ENCODE results near the gene CLTC.
A peak's percentile ranks its signal among the peaks of the same experiment; 100 is the strongest.
"Not testable (repeated sequence)": the region's sequence is repeated elsewhere in the genome, so short reads cannot be mapped to it uniquely, and the experiment has no call there.

CLTC gene

DNA sequence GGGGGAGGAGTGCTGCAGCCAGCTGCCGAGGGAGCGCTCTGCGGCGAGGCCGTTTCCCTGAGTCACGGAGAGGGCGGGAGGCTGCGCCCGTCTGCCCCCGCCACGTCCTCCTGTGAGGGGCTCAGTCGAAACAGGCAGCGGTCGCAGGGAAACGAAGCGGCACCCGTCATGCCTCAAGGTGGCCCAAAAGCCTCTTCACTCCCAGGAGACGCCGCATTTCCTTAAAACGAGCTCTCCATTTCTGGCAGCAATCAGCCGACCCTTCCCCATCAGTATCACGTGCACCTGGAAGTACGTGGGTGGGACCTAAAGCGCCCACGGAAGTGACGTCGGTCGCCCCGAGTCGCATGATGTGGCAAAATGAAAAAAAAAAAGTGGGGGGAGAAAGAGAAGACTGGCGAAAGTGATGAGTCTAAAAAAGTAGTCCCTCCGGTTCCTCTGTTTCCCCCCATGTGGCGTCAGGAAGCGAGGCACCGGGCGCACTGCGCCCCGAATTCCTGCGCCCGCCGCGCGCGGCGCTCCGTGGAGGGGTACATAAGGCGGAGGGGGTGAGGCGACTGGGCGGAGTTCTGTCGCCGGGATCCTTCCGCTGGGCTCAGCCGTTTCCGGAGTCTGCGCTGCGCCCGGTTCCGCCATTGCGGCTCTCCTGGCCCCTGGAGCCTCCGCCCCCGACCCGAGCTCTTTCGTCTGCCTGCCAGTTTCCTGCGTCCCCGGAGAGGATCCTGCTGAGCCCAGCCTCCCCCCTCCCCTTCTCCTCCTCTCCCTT, at the start of gene CLTC:
Gene CLTC, plus strand, starts transcription at position 598 of the 766 bp plus-strand sequence. CDS start 237 bp downstream, outside the sequence.
- Histone ChIP-seq H3K27me3 (ENCODE audit: control insufficient read depth, insufficient read depth, low read length) (no peaks in the 10 kb centered on the region), H3K36me3 (ENCODE audit: control insufficient read depth, insufficient read depth, low read length) (no peaks in the 10 kb centered on the region), H3K9me3 (ENCODE audit: control insufficient read depth, insufficient read depth, low read length) (no peaks in the 10 kb centered on the region), H3K4me3 (ENCODE audit: low read depth, low read length) (peak within 1 kb of the TSS; percentile 96), H3K4me1 (ENCODE audit: control insufficient read depth, insufficient read depth, low read length) (peaks cover 5% of the 10 kb centered on the region), H3K9ac (ENCODE audit: low read depth, low read length) (peak within 1 kb of the TSS; percentile 98)

DNA sequence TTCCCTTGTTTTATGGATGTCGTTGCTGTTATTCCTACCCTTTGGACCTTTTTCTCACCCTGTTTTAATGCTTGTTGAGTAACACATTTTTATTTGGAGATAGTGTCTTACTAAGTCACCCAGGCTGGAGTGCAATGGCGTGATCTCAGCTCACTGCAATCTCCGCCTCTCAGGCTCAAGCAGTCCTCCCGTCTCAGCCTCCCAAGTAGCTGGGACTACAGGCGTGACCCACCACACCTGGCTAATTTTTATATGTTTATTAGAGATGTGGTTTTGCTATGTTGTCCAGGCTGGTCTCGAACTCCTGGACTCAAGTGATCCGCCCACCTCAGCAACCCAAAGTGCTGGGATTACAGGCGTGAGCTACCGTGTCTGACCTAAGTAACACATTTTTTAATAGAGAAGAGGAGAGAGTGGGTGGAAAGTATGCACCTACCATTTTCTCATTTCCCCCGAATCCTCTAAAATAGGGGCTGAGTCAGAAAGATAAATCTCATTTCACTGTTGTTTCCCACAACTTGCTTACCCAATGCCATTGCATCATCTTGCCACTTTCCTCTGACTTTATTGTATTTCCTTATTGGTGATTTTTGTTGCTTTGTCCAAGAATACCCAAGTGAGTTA, 47.3 kb upstream of the CLTC start:
- H3K4me1 ChIP-seq (ENCODE audit: control insufficient read depth, insufficient read depth, low read length): no peaks in the 10 kb centered on the region
- H3K27me3 ChIP-seq (ENCODE audit: control insufficient read depth, insufficient read depth, low read length): no peaks in the 10 kb centered on the region
- H3K9ac ChIP-seq (ENCODE audit: low read depth, low read length): no peak overlapping the region
- H3K36me3 ChIP-seq (ENCODE audit: control insufficient read depth, insufficient read depth, low read length): no peaks in the 10 kb centered on the region
- H3K4me3 ChIP-seq (ENCODE audit: low read depth, low read length): no peak overlapping the region
- H3K9me3 ChIP-seq (ENCODE audit: control insufficient read depth, insufficient read depth, low read length): no peaks in the 10 kb centered on the region

DNA sequence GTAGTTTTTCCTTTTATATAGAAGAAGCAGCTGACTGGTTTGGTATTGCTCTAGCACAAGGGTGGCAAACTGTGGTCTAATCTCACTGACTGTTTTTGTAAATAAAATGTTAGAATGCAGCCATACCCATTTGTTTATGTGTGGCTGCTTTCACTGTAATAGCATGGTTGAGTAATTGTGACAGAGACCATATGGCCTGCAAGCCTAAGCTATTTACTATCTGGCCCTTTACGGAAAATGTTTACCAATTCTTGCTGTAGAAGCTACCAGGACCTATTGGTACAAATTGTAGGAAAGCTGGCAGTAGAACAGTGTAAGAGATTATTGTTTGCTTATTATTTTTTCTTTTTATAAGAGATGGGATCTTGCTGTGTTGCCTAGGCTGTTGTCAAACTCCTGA, 35.5 kb upstream of the CLTC start:
- H3K9ac ChIP-seq (ENCODE audit: low read depth, low read length); H3K4me1 ChIP-seq (ENCODE audit: control insufficient read depth, insufficient read depth, low read length); H3K9me3 ChIP-seq (ENCODE audit: control insufficient read depth, insufficient read depth, low read length); H3K36me3 ChIP-seq (ENCODE audit: control insufficient read depth, insufficient read depth, low read length); H3K4me3 ChIP-seq (ENCODE audit: low read depth, low read length); H3K27me3 ChIP-seq (ENCODE audit: control insufficient read depth, insufficient read depth, low read length): not testable (repeated sequence)

DNA sequence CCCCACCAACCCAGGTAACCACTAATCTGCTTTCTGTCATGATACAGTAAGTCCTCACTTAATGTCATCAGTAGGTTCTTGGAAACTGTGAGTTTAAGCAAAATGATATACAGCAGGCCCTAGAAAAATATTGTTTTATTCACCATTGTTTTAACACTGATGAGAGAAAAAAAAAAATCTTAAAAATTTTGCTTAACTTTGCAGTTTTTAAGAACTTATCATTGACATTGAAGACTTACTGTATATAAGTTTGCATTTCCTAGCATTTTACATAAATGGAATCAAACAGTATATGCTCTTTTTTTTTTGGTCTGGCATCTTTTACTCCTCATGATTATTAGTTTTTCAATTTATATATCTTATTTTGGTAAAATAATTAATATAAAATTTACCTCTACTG, 19.5 kb upstream of the CLTC start:
- Histone ChIP-seq H3K4me1 (ENCODE audit: control insufficient read depth, insufficient read depth, low read length) (peaks cover 3% of the 10 kb centered on the region), H3K27me3 (ENCODE audit: control insufficient read depth, insufficient read depth, low read length) (no peaks in the 10 kb centered on the region), H3K4me3 (ENCODE audit: low read depth, low read length) (no peak overlapping the region), H3K9ac (ENCODE audit: low read depth, low read length) (no peak overlapping the region), H3K36me3 (ENCODE audit: control insufficient read depth, insufficient read depth, low read length) (peaks cover 3% of the 10 kb centered on the region), H3K9me3 (ENCODE audit: control insufficient read depth, insufficient read depth, low read length) (no peaks in the 10 kb centered on the region)

DNA sequence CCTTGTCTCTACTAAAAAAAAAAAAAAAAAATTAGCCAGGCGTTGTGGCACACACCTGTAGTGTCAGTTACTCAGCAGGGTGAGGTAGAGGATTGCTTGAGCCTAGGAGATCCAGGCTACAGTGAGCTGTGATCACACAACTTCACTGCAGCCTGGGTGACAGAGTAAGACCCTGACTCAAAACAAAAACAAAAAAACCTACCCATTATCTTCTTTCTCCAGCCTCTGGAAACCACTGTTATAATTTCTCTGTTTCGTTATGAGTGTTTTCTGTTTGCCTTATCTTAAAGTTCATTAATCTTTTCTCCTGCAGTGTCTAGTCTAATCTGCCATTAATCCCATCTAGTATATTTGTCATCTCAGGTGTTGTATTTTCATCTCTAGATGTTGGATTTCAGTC, 18.6 kb upstream of the CLTC start:
- H3K9me3 ChIP-seq (ENCODE audit: control insufficient read depth, insufficient read depth, low read length): no peaks in the 10 kb centered on the region
- peaks cover 3% of the 10 kb centered on the region for H3K36me3 ChIP-seq (ENCODE audit: control insufficient read depth, insufficient read depth, low read length)
- H3K4me3 ChIP-seq (ENCODE audit: low read depth, low read length): no peak overlapping the region
- peaks cover 3% of the 10 kb centered on the region for H3K4me1 ChIP-seq (ENCODE audit: control insufficient read depth, insufficient read depth, low read length)
- no peak overlapping the region for H3K9ac ChIP-seq (ENCODE audit: low read depth, low read length)
- no peaks in the 10 kb centered on the region for H3K27me3 ChIP-seq (ENCODE audit: control insufficient read depth, insufficient read depth, low read length)

DNA sequence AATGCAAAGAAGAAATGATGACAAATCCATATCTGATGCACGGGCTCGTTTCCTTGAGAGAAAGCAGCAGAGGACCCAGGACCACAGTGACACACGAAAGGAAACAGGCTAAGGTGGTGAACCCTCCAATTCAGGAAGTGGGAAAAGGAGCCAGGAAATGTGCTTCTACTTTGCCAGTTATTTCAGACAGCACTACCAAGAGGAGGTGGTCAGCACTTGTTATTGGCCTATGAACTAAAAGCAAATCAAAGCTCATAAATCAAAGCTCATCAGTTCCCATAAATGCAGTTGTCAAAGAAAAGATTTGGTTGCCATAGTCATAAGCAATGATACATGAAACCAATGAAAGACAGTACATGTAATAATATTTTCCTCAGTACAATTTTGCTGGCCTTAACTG, 12.6 kb upstream of the CLTC start:
- no peak overlapping the region for H3K4me3 ChIP-seq (ENCODE audit: low read depth, low read length)
- H3K27me3 ChIP-seq (ENCODE audit: control insufficient read depth, insufficient read depth, low read length): no peaks in the 10 kb centered on the region
- H3K4me1 ChIP-seq (ENCODE audit: control insufficient read depth, insufficient read depth, low read length): no peaks in the 10 kb centered on the region
- no peaks in the 10 kb centered on the region for H3K9me3 ChIP-seq (ENCODE audit: control insufficient read depth, insufficient read depth, low read length)
- H3K36me3 ChIP-seq (ENCODE audit: control insufficient read depth, insufficient read depth, low read length): peaks cover 3% of the 10 kb centered on the region
- H3K9ac ChIP-seq (ENCODE audit: low read depth, low read length): no peak overlapping the region

DNA sequence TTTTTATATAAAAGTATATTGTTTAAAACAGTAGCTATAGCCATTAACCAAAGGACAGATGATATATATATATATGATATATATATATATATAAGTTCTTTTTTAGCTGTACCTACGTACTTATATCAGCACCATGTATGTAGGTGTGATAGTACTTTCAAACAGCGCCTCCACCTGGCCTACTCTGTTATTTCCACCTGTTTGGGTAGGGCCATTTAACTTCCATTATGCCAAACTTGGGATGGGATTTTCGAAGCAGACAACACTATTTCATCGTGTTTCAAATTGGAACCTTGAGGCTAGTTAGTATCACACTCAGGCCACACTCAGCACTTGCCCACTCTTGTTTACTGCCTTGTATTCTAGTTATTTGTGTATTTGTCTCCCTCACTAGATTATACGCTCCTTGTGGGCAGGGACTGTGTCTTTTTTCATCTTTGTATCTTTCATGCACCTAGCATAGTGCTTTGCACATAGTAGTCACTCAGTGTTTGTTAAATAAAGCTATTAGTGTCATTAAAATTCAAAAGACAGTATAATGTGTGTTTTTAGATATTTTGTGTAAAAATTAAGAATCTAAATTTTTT, 11.8 kb upstream of the CLTC start:
- Histone ChIP-seq H3K4me3 (ENCODE audit: low read depth, low read length) (no peak overlapping the region), H3K9me3 (ENCODE audit: control insufficient read depth, insufficient read depth, low read length) (no peaks in the 10 kb centered on the region), H3K27me3 (ENCODE audit: control insufficient read depth, insufficient read depth, low read length) (no peaks in the 10 kb centered on the region), H3K4me1 (ENCODE audit: control insufficient read depth, insufficient read depth, low read length) (no peaks in the 10 kb centered on the region), H3K9ac (ENCODE audit: low read depth, low read length) (no peak overlapping the region), H3K36me3 (ENCODE audit: control insufficient read depth, insufficient read depth, low read length) (peaks cover 3% of the 10 kb centered on the region)

DNA sequence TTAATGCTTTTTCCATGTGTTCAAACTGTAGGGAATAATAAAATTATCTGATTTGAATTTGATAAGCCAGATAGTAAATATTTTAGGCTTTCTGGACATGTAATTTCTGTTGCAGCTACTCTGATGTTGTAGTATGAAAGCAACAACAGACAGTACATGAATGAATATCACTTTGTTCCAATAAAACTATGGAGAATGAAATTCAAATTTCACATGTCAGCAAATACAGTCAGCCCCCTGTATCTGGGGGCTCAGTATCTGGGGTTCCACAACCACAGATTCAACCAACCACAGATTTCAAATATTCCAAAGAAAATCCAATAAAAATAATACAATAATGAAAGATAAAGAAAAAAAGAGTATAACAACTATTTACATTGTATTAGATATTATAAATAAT, 8.2 kb upstream of the CLTC start:
- Histone ChIP-seq H3K4me3 (ENCODE audit: low read depth, low read length) (no peak overlapping the region), H3K4me1 (ENCODE audit: control insufficient read depth, insufficient read depth, low read length) (no peaks in the 10 kb centered on the region), H3K9me3 (ENCODE audit: control insufficient read depth, insufficient read depth, low read length) (no peaks in the 10 kb centered on the region), H3K27me3 (ENCODE audit: control insufficient read depth, insufficient read depth, low read length) (no peaks in the 10 kb centered on the region), H3K36me3 (ENCODE audit: control insufficient read depth, insufficient read depth, low read length) (no peaks in the 10 kb centered on the region), H3K9ac (ENCODE audit: low read depth, low read length) (no peak overlapping the region)

DNA sequence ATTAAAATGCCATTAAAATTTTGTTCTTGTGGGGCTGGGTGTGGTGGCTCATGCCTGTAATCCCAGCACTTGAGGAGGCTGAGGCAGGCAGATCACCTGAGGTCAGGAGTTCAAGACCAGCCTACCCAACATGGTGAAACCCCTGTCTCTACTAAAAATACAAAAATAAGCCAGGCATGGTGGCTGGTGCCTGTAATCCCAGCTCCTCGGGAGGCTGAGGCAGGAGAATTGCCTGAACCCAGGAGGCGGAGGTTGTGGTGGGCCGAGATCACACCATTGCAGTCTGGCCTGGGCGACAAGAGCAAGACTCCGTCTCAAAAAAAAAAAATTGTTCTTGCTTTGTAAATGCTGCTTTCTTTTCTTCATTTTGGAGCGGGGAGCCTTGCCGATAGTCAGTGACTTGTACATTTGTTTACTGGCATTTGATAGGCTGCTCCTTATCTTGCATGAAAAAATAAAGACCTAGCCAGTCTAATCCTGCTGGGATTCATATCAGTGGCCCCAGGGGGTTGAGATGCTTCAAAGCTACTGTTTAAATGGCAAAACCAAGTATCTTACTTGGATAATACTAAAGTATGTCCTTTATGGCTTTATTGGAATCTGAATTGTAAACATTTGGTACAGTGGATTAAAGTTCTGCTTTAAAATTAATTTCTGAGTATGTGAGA, 3.3 kb upstream of the CLTC start:
- no peaks in the 10 kb centered on the region for H3K4me1 ChIP-seq (ENCODE audit: control insufficient read depth, insufficient read depth, low read length)
- no peaks in the 10 kb centered on the region for H3K27me3 ChIP-seq (ENCODE audit: control insufficient read depth, insufficient read depth, low read length)
- no peak overlapping the region for H3K4me3 ChIP-seq (ENCODE audit: low read depth, low read length)
- H3K9ac ChIP-seq (ENCODE audit: low read depth, low read length): peak overlapping the region; percentile 47
- no peaks in the 10 kb centered on the region for H3K36me3 ChIP-seq (ENCODE audit: control insufficient read depth, insufficient read depth, low read length)
- no peaks in the 10 kb centered on the region for H3K9me3 ChIP-seq (ENCODE audit: control insufficient read depth, insufficient read depth, low read length)

DNA sequence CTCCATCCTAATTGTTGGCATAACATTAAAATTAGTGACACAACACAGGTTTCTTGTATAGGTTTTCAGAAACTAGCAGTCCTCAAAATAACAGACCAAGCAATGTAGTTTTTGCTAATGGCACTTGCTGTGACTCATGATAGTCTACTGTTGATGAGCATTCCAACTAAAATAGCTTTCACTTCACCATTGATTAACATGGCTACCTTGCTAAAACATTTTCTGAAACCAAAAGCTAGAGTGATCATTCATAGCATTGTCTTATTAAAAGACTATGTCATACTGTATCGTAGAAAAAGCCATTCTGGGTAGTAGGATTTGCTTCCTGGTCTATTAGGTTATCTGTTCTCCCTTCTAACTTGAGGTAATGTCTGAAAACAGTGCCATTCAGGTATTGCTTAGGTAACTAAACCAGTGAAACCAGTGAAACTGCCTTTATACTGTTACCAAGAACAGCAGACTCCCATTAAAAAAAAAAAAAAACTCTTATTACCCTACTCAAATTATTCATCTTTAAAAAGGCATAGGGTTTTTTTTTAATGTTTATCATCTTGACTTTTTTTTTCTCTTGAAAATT, 2.5 kb upstream of the CLTC start:
- H3K9ac ChIP-seq (ENCODE audit: low read depth, low read length): no peak overlapping the region
- H3K36me3 ChIP-seq (ENCODE audit: control insufficient read depth, insufficient read depth, low read length): no peaks in the 10 kb centered on the region
- no peaks in the 10 kb centered on the region for H3K4me1 ChIP-seq (ENCODE audit: control insufficient read depth, insufficient read depth, low read length)
- no peaks in the 10 kb centered on the region for H3K9me3 ChIP-seq (ENCODE audit: control insufficient read depth, insufficient read depth, low read length)
- no peak overlapping the region for H3K4me3 ChIP-seq (ENCODE audit: low read depth, low read length)
- H3K27me3 ChIP-seq (ENCODE audit: control insufficient read depth, insufficient read depth, low read length): no peaks in the 10 kb centered on the region

DNA sequence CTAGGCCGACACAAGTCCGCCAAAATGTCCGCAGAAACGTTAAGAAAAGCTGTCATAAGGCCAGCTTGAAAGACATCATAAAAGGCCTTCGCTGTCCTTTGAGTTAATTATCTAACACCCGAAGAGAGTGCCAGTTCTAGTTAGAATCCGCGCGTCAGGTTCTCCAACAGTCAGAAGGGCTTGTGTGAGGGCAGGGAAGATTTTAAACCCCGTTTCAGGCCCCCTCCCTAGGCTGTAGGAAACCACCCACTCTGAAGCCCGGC, 729 bp upstream of the CLTC start:
- H3K9ac ChIP-seq (ENCODE audit: low read depth, low read length): peak overlapping the region; percentile 98
- peaks cover 5% of the 10 kb centered on the region for H3K4me1 ChIP-seq (ENCODE audit: control insufficient read depth, insufficient read depth, low read length)
- no peaks in the 10 kb centered on the region for H3K27me3 ChIP-seq (ENCODE audit: control insufficient read depth, insufficient read depth, low read length)
- H3K9me3 ChIP-seq (ENCODE audit: control insufficient read depth, insufficient read depth, low read length): no peaks in the 10 kb centered on the region
- H3K4me3 ChIP-seq (ENCODE audit: low read depth, low read length): peak overlapping the region; percentile 96
- H3K36me3 ChIP-seq (ENCODE audit: control insufficient read depth, insufficient read depth, low read length): no peaks in the 10 kb centered on the region

DNA sequence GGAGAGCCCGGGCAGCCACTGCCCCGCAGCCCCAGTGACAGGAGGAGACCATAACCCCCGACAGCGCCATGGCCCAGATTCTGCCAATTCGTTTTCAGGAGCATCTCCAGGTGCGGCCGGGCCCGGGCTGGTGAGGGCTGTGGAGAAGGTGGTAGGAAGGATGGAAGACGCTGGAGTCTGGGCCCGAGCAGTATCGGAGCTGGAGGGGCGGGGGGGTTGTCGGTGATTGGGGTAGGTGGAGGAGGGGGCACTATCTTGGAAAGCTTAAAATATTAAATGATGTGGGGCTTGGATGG, 317 bp downstream of the CLTC start:
- H3K27me3 ChIP-seq (ENCODE audit: control insufficient read depth, insufficient read depth, low read length): no peaks in the 10 kb centered on the region
- H3K4me3 ChIP-seq (ENCODE audit: low read depth, low read length): peak overlapping the region; percentile 96
- no peaks in the 10 kb centered on the region for H3K36me3 ChIP-seq (ENCODE audit: control insufficient read depth, insufficient read depth, low read length)
- H3K9ac ChIP-seq (ENCODE audit: low read depth, low read length): peak overlapping the region; percentile 98
- peaks cover 5% of the 10 kb centered on the region for H3K4me1 ChIP-seq (ENCODE audit: control insufficient read depth, insufficient read depth, low read length)
- H3K9me3 ChIP-seq (ENCODE audit: control insufficient read depth, insufficient read depth, low read length): no peaks in the 10 kb centered on the region
